Smooth muscle cell (in vitro differentiated cells): Measurements from ENCODE around the gene RPUSD1. TPM values are rescaled to one million over a fixed set of nuclear protein-coding genes. Genes with fewer than 3 reads are reported as not detected.

ENCODE experiments used
- DNase-seq: peaks from one replicate; lab custom pipeline; 2025; ENCODE audit not compliant: unreplicated experiment; lab: John Stamatoyannopoulos, UW
- H2AFZ ChIP-seq: fragments of 200-600 bp; sonication (generic); 2 replicates; pipeline ENCODE4 v1.6.0; 2016; ENCODE audit warnings: antibody characterized with exemption, low read depth, mild to moderate bottlenecking
- H3F3A ChIP-seq: fragments of 200-600 bp; sonication (generic); 2 replicates; pipeline ENCODE4 v1.6.0; 2017; ENCODE audit warnings: antibody characterized with exemption, low read depth
- H3K27ac ChIP-seq: fragments of 200-600 bp; sonication (generic); 2 replicates; pipeline ENCODE4 v1.5.1; 2016; ENCODE audit warnings: low read depth, mild to moderate bottlenecking
- H3K27me3 ChIP-seq: fragments of 200-600 bp; sonication (generic); 2 replicates; pipeline ENCODE4 v1.6.1; 2016; ENCODE audit warnings: low read depth, mild to moderate bottlenecking
- H3K36me3 ChIP-seq: fragments of 200-600 bp; sonication (generic); 2 replicates; pipeline ENCODE4 v1.5.1; 2016; ENCODE audit warnings: low read depth
- H3K4me1 ChIP-seq: fragments of 200-600 bp; sonication (generic); 2 replicates; pipeline ENCODE4 v1.5.1; 2016; ENCODE audit warnings: low read depth
- H3K4me2 ChIP-seq: fragments of 200-600 bp; sonication (generic); 2 replicates; pipeline ENCODE4 v1.6.0; 2016; ENCODE audit warnings: mild to moderate bottlenecking
- H3K4me3 ChIP-seq: fragments of 200-600 bp; sonication (generic); 2 replicates; pipeline ENCODE4 v1.5.1; 2016; ENCODE audit warnings: mild to moderate bottlenecking
- H3K79me2 ChIP-seq: fragments of 200-600 bp; sonication (generic); 2 replicates; pipeline ENCODE4 v1.6.0; 2016; ENCODE audit warnings: low read depth, mild to moderate bottlenecking
- H3K9ac ChIP-seq: fragments of 200-600 bp; sonication (generic); 2 replicates; pipeline ENCODE4 v1.6.0; 2016; ENCODE audit warnings: low read depth
- H3K9me3 ChIP-seq: fragments of 200-600 bp; sonication (generic); replicated peaks from 2 replicates; pipeline ENCODE4 v1.5.1; 2016; ENCODE audit warnings: low read depth
- H4K20me1 ChIP-seq: fragments of 200-600 bp; sonication (generic); 2 replicates; pipeline ENCODE4 v1.6.0; 2016; ENCODE audit warnings: low read depth
- whole genome bisulfite sequencing: methylation state at CpG from one replicate; pipeline ENCODE4 v1.1.7; 2016; ENCODE audit warnings: low lambda C conversion rate; 5-methylcytosine and 5-hydroxymethylcytosine counted together
- polyA plus RNA-seq: library from polyadenylated mRNA; unstranded; fragments of >200 nt; fragmentation: Nextera tagmentation; extraction: Ambion mirVana; gene quantifications from 2 replicates; pipeline ENCODE4 v1.2.1, GENCODE V29; 2016
- total RNA-seq: library from RNA; depleted of rRNA; stranded (reverse); fragments of >200 nt; gene quantifications from 2 replicates; pipeline ENCODE4 v1.2.3, GENCODE V29; 2014
- TF ChIP-seq, protein P1 (sequence below): fragments of 200-600 bp; sonication (generic); IDR thresholded peaks from 2 replicates; pipeline ENCODE4 v1.5.1; 2017; ENCODE audit warnings: borderline replicate concordance, mild to moderate bottlenecking, antibody characterized with exemption; ENCODE audit not compliant: insufficient read depth, poor library complexity, severe bottlenecking

RPUSD1 gene
- total and polyA plus RNA-seq, 2 experiments from 2014 or later, result 7.8 to 20.8 TPM

DNA sequence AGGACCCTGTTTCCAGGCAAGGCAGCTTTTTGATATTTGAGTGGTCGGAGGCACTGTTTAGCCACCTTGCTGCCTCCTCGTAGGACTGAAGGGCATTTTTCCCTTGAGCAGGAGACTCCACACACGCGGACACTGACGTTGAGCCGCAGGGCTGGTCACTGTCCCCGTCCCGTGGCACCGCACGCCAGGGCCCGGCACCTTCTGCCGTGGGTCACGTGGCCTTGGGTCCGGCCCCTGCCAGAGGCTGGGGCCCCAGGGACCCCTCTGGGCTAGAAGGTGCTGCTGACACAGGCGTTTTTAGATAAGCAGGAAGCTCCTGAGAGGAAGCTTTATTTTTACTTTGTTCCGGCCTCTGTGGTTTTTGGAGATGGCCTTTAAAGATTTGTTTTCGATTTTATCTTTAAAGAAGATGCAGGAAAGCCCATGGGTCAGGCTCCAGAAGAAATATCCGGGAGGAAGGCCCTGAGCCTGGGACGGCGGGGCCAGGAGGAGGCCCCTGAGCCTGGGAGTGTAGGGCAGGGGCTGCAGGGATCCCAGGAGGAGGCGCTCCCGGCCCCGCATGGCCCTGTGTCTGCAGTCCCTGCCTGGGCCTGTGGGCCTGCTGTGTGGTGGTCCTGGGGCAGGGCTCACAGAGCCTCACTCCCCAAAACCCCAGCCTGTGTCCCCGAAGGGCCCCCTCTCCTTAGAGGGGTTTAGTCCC is 42.8 kb upstream of the RPUSD1 start:
- Histone ChIP-seq H3K79me2 (no peaks in the 10 kb centered on the region), H2AFZ (no peak overlapping the region), H3K27me3 (no peaks in the 10 kb centered on the region), H3K27ac (no peak overlapping the region), H3K9ac (no peak overlapping the region), H3K4me1 (no peaks in the 10 kb centered on the region), H3K36me3 (no peaks in the 10 kb centered on the region), H3K4me2 (no peak overlapping the region), H3F3A (no peaks in the 10 kb centered on the region), H3K9me3 (no peaks in the 10 kb centered on the region), H3K4me3 (no peak overlapping the region), H4K20me1 (no peaks in the 10 kb centered on the region)
- WGBS, result 93% methylated on average over 24 of the region's 24 CpGs
- no peak for DNase-seq
- TF ChIP-seq, protein P1, sequence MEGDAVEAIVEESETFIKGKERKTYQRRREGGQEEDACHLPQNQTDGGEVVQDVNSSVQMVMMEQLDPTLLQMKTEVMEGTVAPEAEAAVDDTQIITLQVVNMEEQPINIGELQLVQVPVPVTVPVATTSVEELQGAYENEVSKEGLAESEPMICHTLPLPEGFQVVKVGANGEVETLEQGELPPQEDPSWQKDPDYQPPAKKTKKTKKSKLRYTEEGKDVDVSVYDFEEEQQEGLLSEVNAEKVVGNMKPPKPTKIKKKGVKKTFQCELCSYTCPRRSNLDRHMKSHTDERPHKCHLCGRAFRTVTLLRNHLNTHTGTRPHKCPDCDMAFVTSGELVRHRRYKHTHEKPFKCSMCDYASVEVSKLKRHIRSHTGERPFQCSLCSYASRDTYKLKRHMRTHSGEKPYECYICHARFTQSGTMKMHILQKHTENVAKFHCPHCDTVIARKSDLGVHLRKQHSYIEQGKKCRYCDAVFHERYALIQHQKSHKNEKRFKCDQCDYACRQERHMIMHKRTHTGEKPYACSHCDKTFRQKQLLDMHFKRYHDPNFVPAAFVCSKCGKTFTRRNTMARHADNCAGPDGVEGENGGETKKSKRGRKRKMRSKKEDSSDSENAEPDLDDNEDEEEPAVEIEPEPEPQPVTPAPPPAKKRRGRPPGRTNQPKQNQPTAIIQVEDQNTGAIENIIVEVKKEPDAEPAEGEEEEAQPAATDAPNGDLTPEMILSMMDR, result no peak

DNA sequence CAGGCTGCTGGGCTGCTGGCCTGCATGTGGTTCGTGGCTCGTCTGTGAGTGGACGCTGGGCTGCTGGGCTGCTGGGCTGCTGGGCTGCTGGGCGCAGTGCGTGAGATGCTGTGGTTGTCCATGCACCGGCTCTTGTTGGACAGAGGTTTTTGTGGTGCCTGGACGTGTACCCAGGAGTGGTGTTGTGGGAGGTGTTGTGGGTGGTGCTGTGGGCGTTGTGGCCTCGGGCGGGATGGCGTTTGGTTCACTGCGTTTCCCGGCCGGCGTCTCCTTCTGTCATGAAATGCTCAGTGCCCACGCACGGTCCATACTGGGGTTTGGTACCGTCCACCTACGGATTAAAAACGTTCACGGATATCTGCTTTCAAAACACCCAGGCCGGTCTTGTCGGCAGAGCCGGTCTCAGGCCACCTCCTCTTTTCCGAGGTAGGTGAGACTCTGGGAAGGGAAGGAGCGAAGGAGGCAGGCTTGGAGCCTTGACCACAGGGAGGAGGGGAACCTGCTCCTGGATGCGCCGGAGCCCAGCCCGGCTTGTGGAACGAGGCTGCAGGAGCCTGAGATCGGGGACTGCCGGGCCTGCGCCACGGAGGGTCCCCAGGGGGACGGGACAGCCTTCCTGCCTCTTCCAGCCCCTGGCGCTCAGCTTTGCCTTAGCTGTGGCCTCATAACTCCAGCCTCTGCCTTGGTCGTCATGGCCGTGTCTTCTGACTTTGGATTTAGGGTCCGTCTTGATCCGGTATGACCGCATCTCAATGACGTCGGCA is 42.1 kb upstream of the RPUSD1 start:
- Histone ChIP-seq H3K9me3 (no peaks in the 10 kb centered on the region), H2AFZ (no peak overlapping the region), H3K27me3 (no peaks in the 10 kb centered on the region), H3K79me2 (no peaks in the 10 kb centered on the region), H3K9ac (no peak overlapping the region), H3K4me2 (no peak overlapping the region), H3K27ac (no peak overlapping the region), H4K20me1 (no peaks in the 10 kb centered on the region), H3F3A (no peaks in the 10 kb centered on the region), H3K36me3 (no peaks in the 10 kb centered on the region), H3K4me3 (no peak overlapping the region), H3K4me1 (no peaks in the 10 kb centered on the region)
- TF ChIP-seq, protein P1, result no peak
- WGBS, result 96% methylated on average over 41 of the region's 43 CpGs
- no peak for DNase-seq

DNA sequence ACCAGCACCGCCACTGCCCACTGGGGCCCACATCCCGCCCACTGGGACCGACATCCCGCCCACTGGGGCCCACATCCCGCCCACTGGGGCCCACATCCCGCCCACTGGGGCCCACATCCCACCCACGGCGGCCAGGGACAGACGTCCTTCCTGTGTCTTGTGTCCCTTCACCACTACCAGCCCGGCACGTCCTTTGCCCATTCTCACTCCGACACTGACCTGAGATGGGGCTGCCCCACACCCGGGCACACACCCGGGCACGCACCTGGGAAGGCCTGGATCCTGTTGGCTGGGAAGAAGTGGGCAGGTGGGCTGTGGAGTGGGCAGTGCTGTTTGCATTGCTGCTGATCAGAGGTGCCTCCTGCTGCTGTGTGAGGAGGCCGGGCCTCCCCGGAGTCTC is 40.7 kb upstream of the RPUSD1 start:
- WGBS, result 96% methylated on average over 14 of the region's 17 CpGs

More for the DNA sequence above, 40.7 kb upstream of the RPUSD1 start:
- no peak overlapping the region for H3K9ac ChIP-seq
- no peak for DNase-seq
- H3K4me2 ChIP-seq, result no peak overlapping the region
- H3K4me3 ChIP-seq, result no peak overlapping the region
- H2AFZ ChIP-seq, result no peak overlapping the region
- no peaks in the 10 kb centered on the region for H4K20me1 ChIP-seq
- no peaks in the 10 kb centered on the region for H3K36me3 ChIP-seq
- H3K4me1 ChIP-seq, result no peaks in the 10 kb centered on the region
- H3K79me2 ChIP-seq, result no peaks in the 10 kb centered on the region
- no peak overlapping the region for H3K27ac ChIP-seq
- H3K27me3 ChIP-seq, result no peaks in the 10 kb centered on the region
- no peaks in the 10 kb centered on the region for H3K9me3 ChIP-seq
- H3F3A ChIP-seq, result no peaks in the 10 kb centered on the region
- TF ChIP-seq, protein P1, result no peak
